SIG-M5 treated with dmso at 0.1 percent for 504 hours (cell line): Measurements from ENCODE around the gene SLC38A11.

Experiments
- DNase-seq: peaks from one replicate; lab custom pipeline; 2025; ENCODE audit not compliant: unreplicated experiment; lab: John Stamatoyannopoulos, UW

Gene SLC38A11

GRCh38 chr2:164846276-164846675 is 109.0 kb downstream of the SLC38A11 start:
- no peak for DNase-seq
